Measurements from ENCODE around the gene ITPRIPL2. TPM values are rescaled to one million over a fixed set of nuclear protein-coding genes. Genes with fewer than 3 reads are reported as not detected.

The ITPRIPL2 gene
- total and polyA plus RNA-seq, 2 of the 13 experiments (the other 11 are each of a cell fraction or from before 2014, with no cell fraction given), result 5.9 to 12.6 TPM

GRCh38 chr16:19094542-19095365 is 19.0 kb upstream of the ITPRIPL2 start (continued):
- TF ChIP-seq MLXIP (CRISPR knock-in tag; IDR thresholded peaks at IDR 0.05; ENCODE audit: borderline replicate concordance) (no peak), ZNF205 (CRISPR knock-in tag; IDR thresholded peaks at IDR 0.05) (0 out of 2 replicates have a peak, but pooled peaks have one; percentile 33), EEA1 (CRISPR knock-in tag; IDR thresholded peaks at IDR 0.05; ENCODE audit: borderline replicate concordance) (no peak), SALL1 (CRISPR knock-in tag; IDR thresholded peaks at IDR 0.05) (no peak), ZMAT5 (CRISPR knock-in tag; IDR thresholded peaks at IDR 0.05; ENCODE audit: borderline replicate concordance, low read depth) (no peak), HNRNPL (IDR thresholded peaks at IDR 0.05; ENCODE audit: low read depth, low read length) (no peak), ZNF296 (CRISPR knock-in tag; conservative IDR thresholded peaks at IDR 0.05) (no peak), ZNF530 (CRISPR knock-in tag; IDR thresholded peaks at IDR 0.05; ENCODE audit: low read depth) (no peak), ZKSCAN8 (CRISPR knock-in tag; IDR thresholded peaks at IDR 0.05; ENCODE audit: borderline replicate concordance) (0 out of 2 replicates have a peak, but pooled peaks have one; percentile 13), ZNF275 (CRISPR knock-in tag; IDR thresholded peaks at IDR 0.05; ENCODE audit: borderline replicate concordance) (no peak), ZNF839 (CRISPR knock-in tag; IDR thresholded peaks at IDR 0.05; ENCODE audit: borderline replicate concordance) (no peak), ZNF850 (CRISPR knock-in tag; conservative IDR thresholded peaks at IDR 0.05) (no peak), FOXO1 (CRISPR knock-in tag; IDR thresholded peaks at IDR 0.05) (no peak), ZNF556 (CRISPR knock-in tag; IDR thresholded peaks at IDR 0.05; ENCODE audit: borderline replicate concordance) (no peak), HMGXB3 (CRISPR knock-in tag; IDR thresholded peaks at IDR 0.05; ENCODE audit: borderline replicate concordance) (0 out of 2 replicates have a peak, but pooled peaks have one; percentile 65), GABPA (IDR thresholded peaks at IDR 0.05; ENCODE audit: low read depth, low read length) (no peak), GABPA (CRISPR knock-in tag; IDR thresholded peaks at IDR 0.05; ENCODE audit: low read depth) (peak; percentile 89), MEIS2 (CRISPR knock-in tag; IDR thresholded peaks at IDR 0.05) (no peak)

All from HepG2 (cell line).